ENCODE data around the gene CORIN.

GRCh38 chr4:47786958-47787370 lies 50.9 kb downstream of the CORIN start:
- no peak for TF ChIP-seq CTCF (IDR thresholded peaks at IDR 0.05; ENCODE audit: insufficient read depth, low read length, poor library complexity, severe bottlenecking)
- TF ChIP-seq EZH2phosphoT487 (conservative IDR thresholded peaks at IDR 0.05; ENCODE audit: low read length) = no peak
